ENCODE measurements around the gene PRSS23.
"Not testable (repeated sequence)": the region's sequence is repeated elsewhere in the genome, so short reads cannot be mapped to it uniquely, and the experiment has no call there.

The PRSS23 gene

GRCh38 chr11:86800076-86800959, at the start of gene PRSS23:
Gene PRSS23 (plus strand): TSS chr11:86800542. CDS start chr11:86807644, 7,102 bp downstream.
- in situ Hi-C loops (cut with MboI; ENCODE audit: low sequenced_read_pairs): no loop called here

DNA sequence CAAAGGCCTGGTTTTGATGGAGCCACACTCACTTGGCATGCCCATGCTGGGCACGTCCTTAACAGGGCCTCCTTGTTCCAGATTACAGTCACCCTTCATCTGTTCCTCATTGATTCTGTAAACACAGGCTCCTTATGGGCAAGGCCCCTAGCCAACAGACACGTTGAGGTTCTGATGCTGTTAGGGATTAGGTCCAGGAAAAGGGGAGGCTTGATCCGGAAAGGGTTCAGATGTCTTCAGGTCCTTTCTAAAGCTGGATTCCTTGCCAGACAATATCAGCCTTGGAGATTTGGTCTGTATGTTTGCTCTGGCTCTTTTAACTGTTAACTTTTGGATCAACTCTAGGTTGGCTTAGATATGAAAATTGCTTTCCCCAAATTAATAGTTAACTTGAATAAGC, 46.9 kb upstream of the PRSS23 start:
- in situ Hi-C loops (cut with MboI; ENCODE audit: low sequenced_read_pairs): no loop called here

- in situ Hi-C loops (cut with MboI; ENCODE audit: low sequenced_read_pairs): no loop called here
These were observed 45.2 kb upstream of the PRSS23 start for GRCh38 chr11:86755146-86755545.

- in situ Hi-C loops (cut with MboI; ENCODE audit: low sequenced_read_pairs): no loop called here
These were observed 42.2 kb upstream of the PRSS23 start for GRCh38 chr11:86758171-86758570.

DNA sequence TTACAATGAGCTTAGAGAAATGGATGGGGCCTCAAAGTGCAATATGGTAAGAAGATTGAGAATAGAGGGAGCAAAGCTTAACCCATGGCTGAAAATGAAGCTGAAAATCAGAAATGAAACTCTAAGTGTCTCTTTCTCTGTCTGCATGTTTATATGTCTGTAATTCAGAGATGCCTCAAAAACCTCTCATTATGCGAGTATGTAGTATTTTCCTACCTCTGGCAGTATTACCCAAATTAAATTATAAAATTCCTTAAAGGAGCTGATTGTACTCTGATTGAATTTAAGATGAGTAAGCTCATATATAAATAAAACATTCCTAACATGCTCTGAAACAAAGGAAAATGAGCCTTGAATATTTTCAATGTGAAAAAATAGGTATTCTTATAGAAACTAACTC, 39.8 kb upstream of the PRSS23 start:
- in situ Hi-C loops (cut with MboI; ENCODE audit: low sequenced_read_pairs): no loop called here

GRCh38 chr11:86761978-86762377, 38.4 kb upstream of the PRSS23 start:
- in situ Hi-C loops (cut with MboI; ENCODE audit: low sequenced_read_pairs): no loop called here

GRCh38 chr11:86765203-86765602, 35.1 kb upstream of the PRSS23 start:
- in situ Hi-C loops (cut with MboI; ENCODE audit: low sequenced_read_pairs): no loop called here

GRCh38 chr11:86765878-86766277, 34.5 kb upstream of the PRSS23 start:
- in situ Hi-C loops (cut with MboI; ENCODE audit: low sequenced_read_pairs): no loop called here

- in situ Hi-C loops (cut with MboI; ENCODE audit: low sequenced_read_pairs): no loop called here
These were observed 31.1 kb upstream of the PRSS23 start for GRCh38 chr11:86769219-86769618.

- in situ Hi-C loops (cut with MboI; ENCODE audit: low sequenced_read_pairs): not testable (repeated sequence)
These were observed 29.8 kb upstream of the PRSS23 start for GRCh38 chr11:86770473-86771027.

GRCh38 chr11:86772999-86773398, 27.3 kb upstream of the PRSS23 start:
- in situ Hi-C loops (cut with MboI; ENCODE audit: low sequenced_read_pairs): no loop called here

DNA sequence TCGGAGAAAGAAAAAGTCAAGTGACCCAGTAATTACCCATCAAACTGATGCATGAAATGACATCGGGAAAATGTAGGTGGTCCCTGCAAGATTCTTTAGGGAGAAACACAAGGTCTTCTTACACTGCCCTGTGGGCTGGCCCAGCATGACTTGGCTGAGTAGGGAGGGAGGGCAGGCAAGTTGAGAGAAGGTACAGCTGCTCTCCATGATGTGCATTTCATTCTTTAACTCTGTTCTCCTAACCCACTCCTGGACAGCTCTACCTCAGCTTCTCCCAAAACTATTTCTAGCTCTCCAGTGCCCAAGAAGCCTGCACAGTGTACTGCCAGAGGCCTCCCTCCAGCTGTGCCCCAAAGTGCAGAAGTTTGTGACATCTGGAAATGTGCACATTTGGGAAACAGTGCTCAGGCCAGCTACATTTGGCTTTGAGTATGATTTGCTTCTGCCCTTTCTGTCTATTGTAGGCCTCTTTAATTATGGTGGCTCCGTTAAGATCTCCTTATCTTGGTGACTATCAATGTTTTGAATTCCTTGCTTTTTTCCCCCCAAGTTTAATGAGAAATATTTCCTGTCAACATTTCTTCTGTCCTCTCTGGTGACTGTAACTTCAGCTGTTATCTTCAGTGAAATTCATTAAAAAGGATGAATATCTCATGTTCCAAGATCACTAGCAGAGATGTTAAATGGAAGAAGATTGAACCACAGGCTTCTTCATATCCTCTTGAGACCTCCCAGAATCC, 26.7 kb upstream of the PRSS23 start:
- in situ Hi-C loops (cut with MboI; ENCODE audit: low sequenced_read_pairs): no loop called here

GRCh38 chr11:86774417-86774816, 25.9 kb upstream of the PRSS23 start:
- in situ Hi-C loops (cut with MboI; ENCODE audit: low sequenced_read_pairs): no loop called here

- in situ Hi-C loops (cut with MboI; ENCODE audit: low sequenced_read_pairs): no loop called here
These were observed 25.0 kb upstream of the PRSS23 start for GRCh38 chr11:86775361-86775760.

DNA sequence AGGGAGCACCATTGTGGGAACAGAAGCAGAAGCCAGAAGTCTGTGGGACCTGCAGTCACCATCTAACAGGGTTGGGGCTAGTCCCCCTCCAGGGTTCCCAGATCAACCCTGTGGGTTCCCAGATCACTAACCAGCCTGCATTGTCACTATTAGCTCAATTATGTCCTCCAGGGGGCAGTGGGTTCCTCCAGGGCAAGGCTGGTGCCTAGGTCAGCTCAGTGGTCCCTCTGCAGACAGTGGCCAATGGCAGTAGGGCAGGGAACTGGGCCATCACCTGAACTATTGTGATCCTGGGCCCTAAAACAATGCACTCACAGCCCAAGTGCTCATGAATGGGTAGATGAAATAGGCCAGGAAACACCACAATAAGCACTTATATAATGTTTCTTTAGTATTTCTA, 18.8 kb upstream of the PRSS23 start:
- in situ Hi-C loops (cut with MboI; ENCODE audit: low sequenced_read_pairs): no loop called here

DNA sequence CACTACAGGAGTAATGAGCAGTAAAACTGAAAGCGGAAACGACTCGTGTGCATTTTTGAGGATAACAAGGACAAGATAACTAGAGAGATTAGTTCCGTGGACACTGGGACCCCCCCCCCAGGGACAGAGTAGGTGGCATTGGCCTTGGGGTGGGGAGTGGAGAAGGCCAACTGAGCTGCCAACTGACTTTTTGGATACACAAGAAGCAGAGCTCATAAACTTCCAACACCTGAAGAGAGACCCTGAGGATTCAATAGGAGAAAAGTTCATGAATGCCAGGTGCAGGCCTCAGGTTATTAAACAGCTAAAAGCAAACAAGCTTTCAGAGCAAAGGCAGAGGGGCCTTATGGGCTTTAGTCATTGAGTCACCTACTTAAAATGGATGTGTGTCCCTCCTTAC, 17.6 kb upstream of the PRSS23 start:
- in situ Hi-C loops (cut with MboI; ENCODE audit: low sequenced_read_pairs): no loop called here

DNA sequence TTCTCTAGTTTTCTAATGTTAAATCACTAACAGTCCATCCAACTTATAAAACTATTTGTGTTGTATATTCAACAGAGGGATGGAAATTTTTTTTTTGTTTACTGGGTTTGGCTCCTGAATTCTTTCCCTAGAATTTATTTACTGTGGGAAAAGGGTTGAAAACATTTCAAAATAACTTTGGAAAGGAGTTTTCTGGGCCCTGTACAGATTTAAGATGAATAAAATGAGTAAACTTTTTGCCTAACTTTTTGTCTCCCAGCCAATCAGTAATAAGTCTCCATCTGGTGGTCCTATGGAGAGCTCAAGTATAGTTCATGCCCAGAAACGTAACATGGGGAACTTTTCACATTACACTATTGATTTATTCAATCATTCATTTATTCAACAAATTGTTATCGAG, 16.7 kb upstream of the PRSS23 start:
- in situ Hi-C loops (cut with MboI; ENCODE audit: low sequenced_read_pairs): no loop called here

GRCh38 chr11:86784241-86784681, 16.1 kb upstream of the PRSS23 start:
- in situ Hi-C loops (cut with MboI; ENCODE audit: low sequenced_read_pairs): no loop called here

- in situ Hi-C loops (cut with MboI; ENCODE audit: low sequenced_read_pairs): no loop called here
These were observed 14.8 kb upstream of the PRSS23 start for GRCh38 chr11:86785576-86785975.

- in situ Hi-C loops (cut with MboI; ENCODE audit: low sequenced_read_pairs): no loop called here
These were observed 13.3 kb upstream of the PRSS23 start for GRCh38 chr11:86787018-86787536.

GRCh38 chr11:86787656-86788055, 12.7 kb upstream of the PRSS23 start:
- in situ Hi-C loops (cut with MboI; ENCODE audit: low sequenced_read_pairs): no loop called here
